ENCODE results near the gene PSKH1. TPM values are rescaled to one million over a fixed set of nuclear protein-coding genes. Genes with fewer than 3 reads are reported as not detected.

PSKH1 gene
- polyA plus RNA-seq, 2 of the 4 experiments (the other 2 are of a cell fraction): 15.1 to 15.8 TPM

- TF ChIP-seq RAD21 (conservative IDR thresholded peaks at IDR 0.05 in 1 of 2, IDR thresholded peaks at IDR 0.05 in 1 of 2) (no peak), RARB (CRISPR knock-in tag; IDR thresholded peaks at IDR 0.05) (no peak), RNF2 (IDR thresholded peaks at IDR 0.05; ENCODE audit: borderline replicate concordance, low read depth) (no peak), HOXB13 (CRISPR knock-in tag; IDR thresholded peaks at IDR 0.05; ENCODE audit: low read depth) (no peak), ZFP36 (IDR thresholded peaks at IDR 0.05; ENCODE audit: borderline replicate concordance, partially characterized antibody) (no peak), CBX2 (IDR thresholded peaks at IDR 0.05; ENCODE audit: borderline replicate concordance, low read depth) (no peak), CHD4 (IDR thresholded peaks at IDR 0.05; ENCODE audit: borderline replicate concordance) (no peak), RCOR1 (IDR thresholded peaks at IDR 0.05; ENCODE audit: low read depth, low read length) (no peak), POLR2A (IDR thresholded peaks at IDR 0.05; ENCODE audit: low read length) (peak; percentile 80), HMGXB4 (CRISPR knock-in tag; IDR thresholded peaks at IDR 0.05; ENCODE audit: borderline replicate concordance) (no peak), CEBPB (IDR thresholded peaks at IDR 0.05) (no peak), JUNB (IDR thresholded peaks at IDR 0.05) (no peak), ESRRA (IDR thresholded peaks at IDR 0.05; ENCODE audit: borderline replicate concordance, low read length) (0 out of 2 replicates have a peak, but pooled peaks have one; percentile 44), MYC (IDR thresholded peaks at IDR 0.05; ENCODE audit: borderline replicate concordance, low read length) (peak; percentile 77; the same call in 1 of the 2 replicates), RFX5 (IDR thresholded peaks at IDR 0.05) (no peak), FOSB (CRISPR knock-in tag; IDR thresholded peaks at IDR 0.05) (no peak), ZSCAN20 (CRISPR knock-in tag; IDR thresholded peaks at IDR 0.05) (no peak), HEYL (CRISPR knock-in tag; IDR thresholded peaks at IDR 0.05) (no peak), ZC3H11A (IDR thresholded peaks at IDR 0.05) (no peak), ATOH8 (CRISPR knock-in tag; IDR thresholded peaks at IDR 0.05; ENCODE audit: low read depth) (no peak), KDM5A (IDR thresholded peaks at IDR 0.05) (no peak), MAZ (IDR thresholded peaks at IDR 0.05; ENCODE audit: borderline replicate concordance, low read depth, low read length) (no peak), HDAC2 (IDR thresholded peaks at IDR 0.05) (no peak), HOXB5 (CRISPR knock-in tag; IDR thresholded peaks at IDR 0.05) (no peak), FOSL2 (IDR thresholded peaks at IDR 0.05) (no peak), FOSL2 (CRISPR knock-in tag; IDR thresholded peaks at IDR 0.05) (no peak), EHF (CRISPR knock-in tag; IDR thresholded peaks at IDR 0.05) (no peak), NR3C1 (IDR thresholded peaks at IDR 0.05) (no peak), POLR2AphosphoS2 (conservative IDR thresholded peaks at IDR 0.05; ENCODE audit: low read length) (no peak; the same call in 1 of the 2 replicates), GATA3 (IDR thresholded peaks at IDR 0.05; ENCODE audit: borderline replicate concordance) (peak; percentile 15; the same call in 1 of the 2 replicates)
- TF ChIP-seq, protein P1, sequence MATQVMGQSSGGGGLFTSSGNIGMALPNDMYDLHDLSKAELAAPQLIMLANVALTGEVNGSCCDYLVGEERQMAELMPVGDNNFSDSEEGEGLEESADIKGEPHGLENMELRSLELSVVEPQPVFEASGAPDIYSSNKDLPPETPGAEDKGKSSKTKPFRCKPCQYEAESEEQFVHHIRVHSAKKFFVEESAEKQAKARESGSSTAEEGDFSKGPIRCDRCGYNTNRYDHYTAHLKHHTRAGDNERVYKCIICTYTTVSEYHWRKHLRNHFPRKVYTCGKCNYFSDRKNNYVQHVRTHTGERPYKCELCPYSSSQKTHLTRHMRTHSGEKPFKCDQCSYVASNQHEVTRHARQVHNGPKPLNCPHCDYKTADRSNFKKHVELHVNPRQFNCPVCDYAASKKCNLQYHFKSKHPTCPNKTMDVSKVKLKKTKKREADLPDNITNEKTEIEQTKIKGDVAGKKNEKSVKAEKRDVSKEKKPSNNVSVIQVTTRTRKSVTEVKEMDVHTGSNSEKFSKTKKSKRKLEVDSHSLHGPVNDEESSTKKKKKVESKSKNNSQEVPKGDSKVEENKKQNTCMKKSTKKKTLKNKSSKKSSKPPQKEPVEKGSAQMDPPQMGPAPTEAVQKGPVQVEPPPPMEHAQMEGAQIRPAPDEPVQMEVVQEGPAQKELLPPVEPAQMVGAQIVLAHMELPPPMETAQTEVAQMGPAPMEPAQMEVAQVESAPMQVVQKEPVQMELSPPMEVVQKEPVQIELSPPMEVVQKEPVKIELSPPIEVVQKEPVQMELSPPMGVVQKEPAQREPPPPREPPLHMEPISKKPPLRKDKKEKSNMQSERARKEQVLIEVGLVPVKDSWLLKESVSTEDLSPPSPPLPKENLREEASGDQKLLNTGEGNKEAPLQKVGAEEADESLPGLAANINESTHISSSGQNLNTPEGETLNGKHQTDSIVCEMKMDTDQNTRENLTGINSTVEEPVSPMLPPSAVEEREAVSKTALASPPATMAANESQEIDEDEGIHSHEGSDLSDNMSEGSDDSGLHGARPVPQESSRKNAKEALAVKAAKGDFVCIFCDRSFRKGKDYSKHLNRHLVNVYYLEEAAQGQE (IDR thresholded peaks at IDR 0.05): 0 out of 2 replicates have a peak, but pooled peaks have one; percentile 33
- TF ChIP-seq, protein P2, sequence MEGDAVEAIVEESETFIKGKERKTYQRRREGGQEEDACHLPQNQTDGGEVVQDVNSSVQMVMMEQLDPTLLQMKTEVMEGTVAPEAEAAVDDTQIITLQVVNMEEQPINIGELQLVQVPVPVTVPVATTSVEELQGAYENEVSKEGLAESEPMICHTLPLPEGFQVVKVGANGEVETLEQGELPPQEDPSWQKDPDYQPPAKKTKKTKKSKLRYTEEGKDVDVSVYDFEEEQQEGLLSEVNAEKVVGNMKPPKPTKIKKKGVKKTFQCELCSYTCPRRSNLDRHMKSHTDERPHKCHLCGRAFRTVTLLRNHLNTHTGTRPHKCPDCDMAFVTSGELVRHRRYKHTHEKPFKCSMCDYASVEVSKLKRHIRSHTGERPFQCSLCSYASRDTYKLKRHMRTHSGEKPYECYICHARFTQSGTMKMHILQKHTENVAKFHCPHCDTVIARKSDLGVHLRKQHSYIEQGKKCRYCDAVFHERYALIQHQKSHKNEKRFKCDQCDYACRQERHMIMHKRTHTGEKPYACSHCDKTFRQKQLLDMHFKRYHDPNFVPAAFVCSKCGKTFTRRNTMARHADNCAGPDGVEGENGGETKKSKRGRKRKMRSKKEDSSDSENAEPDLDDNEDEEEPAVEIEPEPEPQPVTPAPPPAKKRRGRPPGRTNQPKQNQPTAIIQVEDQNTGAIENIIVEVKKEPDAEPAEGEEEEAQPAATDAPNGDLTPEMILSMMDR (IDR thresholded peaks at IDR 0.05): no peak
- TF ChIP-seq, protein P3, sequence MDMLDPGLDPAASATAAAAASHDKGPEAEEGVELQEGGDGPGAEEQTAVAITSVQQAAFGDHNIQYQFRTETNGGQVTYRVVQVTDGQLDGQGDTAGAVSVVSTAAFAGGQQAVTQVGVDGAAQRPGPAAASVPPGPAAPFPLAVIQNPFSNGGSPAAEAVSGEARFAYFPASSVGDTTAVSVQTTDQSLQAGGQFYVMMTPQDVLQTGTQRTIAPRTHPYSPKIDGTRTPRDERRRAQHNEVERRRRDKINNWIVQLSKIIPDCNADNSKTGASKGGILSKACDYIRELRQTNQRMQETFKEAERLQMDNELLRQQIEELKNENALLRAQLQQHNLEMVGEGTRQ (IDR thresholded peaks at IDR 0.05): peak; percentile 92
Observed at GRCh38 chr16:67935402-67936123, 42.5 kb downstream of the PSKH1 start (continued).
